Measurements from ENCODE around the gene VPS4A.

GRCh38 chr16:69327585-69328310 is 16.6 kb downstream of the VPS4A start:
- TF ChIP-seq CTCF (IDR thresholded peaks at IDR 0.05; ENCODE audit: insufficient read depth, low read depth, low read length) (no peak), EZH2 (IDR thresholded peaks at IDR 0.05; ENCODE audit: insufficient read depth, low read length) (no peak)

Data from astrocyte (in vitro differentiated cells and primary cell).